Mucosa of descending colon (tissue), 3 donors: ENCODE data around the gene STK16. TPM values are rescaled to one million over a fixed set of nuclear protein-coding genes. Genes with fewer than 3 reads are reported as not detected.

ENCODE experiments used
- ATAC-seq: fragments of 200-7000 bp; cut with Tn5 transposase; one replicate; pipeline ENCODE4 v1.9.1; 2020; ENCODE audit warnings: mild to moderate bottlenecking, moderate library complexity
- DNase-seq, 3 donors: peaks; one replicate each; pipeline ENCODE4 v3.0.0-alpha.2; 2020
- H3K36me3 ChIP-seq: fragments of 200-600 bp; one replicate; pipeline ENCODE4 v1.8.0; 2021; ENCODE audit warnings: low read depth, mild to moderate bottlenecking
- H3K4me1 ChIP-seq: fragments of 200-600 bp; one replicate; pipeline ENCODE4 v1.8.0; 2021; ENCODE audit warnings: low read depth, mild to moderate bottlenecking
- H3K4me3 ChIP-seq: fragments of 200-600 bp; one replicate; pipeline ENCODE4 v1.8.0; 2021; ENCODE audit warnings: mild to moderate bottlenecking
- H3K9me3 ChIP-seq: fragments of 200-600 bp; one replicate; pipeline ENCODE4 v1.8.0; 2021; ENCODE audit warnings: mild to moderate bottlenecking
- CTCF ChIP-seq: fragments of 200-600 bp; IDR thresholded peaks from one replicate; pipeline ENCODE4 v1.8.0; 2022; ENCODE audit warnings: antibody characterized with exemption, mild to moderate bottlenecking
- intact Hi-C, 2 donors: fragments of 100-400 bp; cut with DNase I in 1 of 2; cut with micrococcal nuclease in 1 of 2; formaldehyde crosslinking; loops; one replicate each; pipeline versions ENCODE4 v1.11.0 to v1.11.1; 2022; cut with DNase I, micrococcal nuclease
- total RNA-seq, 3 donors: library from RNA; stranded (reverse); fragmentation: NEBNext Ultra II Directional in 2 of 3; extraction: Animal tissue kit (Norgen Biotek cat#: 25700) in 2 of 3; gene quantifications; one replicate each; pipeline versions ENCODE4 v1.2.1 to v1.2.4, GENCODE V29; 2021 to 2023
- donor health status: DM: no; HTN: no; CAD: no; lungs with moderate emphysema.
- donor health status: DM: no; HTN: no; CAD: no.
- donor health status: DM: no; HTN: yes; CAD: no.

Gene STK16
- total RNA-seq, 3 donors from 2014 or later: 29.7 to 37.3 (median 32.7) TPM

GRCh38 chr2:219282375-219282774, 37.1 kb downstream of the STK16 start:
- DNase-seq: no peak
- no peaks in the 10 kb centered on the region for H3K9me3 ChIP-seq
- no peak overlapping the region for H3K4me3 ChIP-seq
- peaks cover 3% of the 10 kb centered on the region for H3K36me3 ChIP-seq
- intact Hi-C loops: no loop called here
- no peak for ATAC-seq
- peaks cover 18% of the 10 kb centered on the region for H3K4me1 ChIP-seq
- no peak for TF ChIP-seq CTCF

- Histone ChIP-seq H3K4me1 (peaks cover 14% of the 10 kb centered on the region), H3K36me3 (peaks cover 3% of the 10 kb centered on the region), H3K9me3 (no peaks in the 10 kb centered on the region), H3K4me3 (no peak overlapping the region)
- ATAC-seq: no peak
- no peak for TF ChIP-seq CTCF
- intact Hi-C loops: no loop called here
- no peak for DNase-seq
Measured at GRCh38 chr2:219282943-219283581, 37.8 kb downstream of the STK16 start.

- Histone ChIP-seq H3K4me1 (peaks cover 5% of the 10 kb centered on the region), H3K9me3 (no peaks in the 10 kb centered on the region), H3K4me3 (no peak overlapping the region), H3K36me3 (no peaks in the 10 kb centered on the region)
- intact Hi-C loops: no loop called here
- TF ChIP-seq CTCF: no peak
- DNase-seq: no peak
- ATAC-seq: no peak
Measured at GRCh38 chr2:219284501-219285372, 39.5 kb downstream of the STK16 start.

- DNase-seq (no peak), ATAC-seq (no peak)
- Histone ChIP-seq H3K4me3 (no peak overlapping the region), H3K4me1 (no peaks in the 10 kb centered on the region), H3K36me3 (no peaks in the 10 kb centered on the region), H3K9me3 (no peaks in the 10 kb centered on the region)
- TF ChIP-seq CTCF: no peak
- intact Hi-C loops: no loop called here
Measured at GRCh38 chr2:219285373-219285735, 40.1 kb downstream of the STK16 start.

GRCh38 chr2:219285894-219286425, 40.7 kb downstream of the STK16 start:
- no peak for DNase-seq
- H3K4me3 ChIP-seq: no peak overlapping the region
- no peak for ATAC-seq

More at GRCh38 chr2:219285894-219286425, 40.7 kb downstream of the STK16 start:
- H3K36me3 ChIP-seq: no peaks in the 10 kb centered on the region
- TF ChIP-seq CTCF: no peak
- no peaks in the 10 kb centered on the region for H3K9me3 ChIP-seq
- no peaks in the 10 kb centered on the region for H3K4me1 ChIP-seq
- intact Hi-C loops: no loop called here
